ENCODE results near the gene OR2A5. TPM values are rescaled to one million over a fixed set of nuclear protein-coding genes. Genes with fewer than 3 reads are reported as not detected.

Gene OR2A5
- total RNA-seq, 1 experiment from 2014 or later: not detected

- RAD21 ChIA-PET (ENCODE audit: low non-redundant PET in 1 of 2, low total read pairs in 2 of 2, uncharacterized antibody in 2 of 2, unreplicated experiment in 2 of 2): no interaction called here
- Histone ChIP-seq H3K27me3 (ENCODE audit: insufficient read depth, low read length) (no peaks in the 10 kb centered on the region), H3K4me2 (ENCODE audit: low read length) (no peak overlapping the region), H3K27ac (ENCODE audit: low read depth, low read length) (no peak overlapping the region), H2AFZ (ENCODE audit: low read depth, low read length, poor library complexity, severe bottlenecking) (no peak overlapping the region), H3K9ac (ENCODE audit: low read length) (no peak overlapping the region), H3K4me3 (replicated peaks in 1 of 2; ENCODE audit: low read depth in 1 of 2, low read length in 2 of 2) (no peak overlapping the region), H3K79me2 (ENCODE audit: insufficient read depth, low read length) (no peaks in the 10 kb centered on the region), H4K20me1 (ENCODE audit: insufficient read depth) (no peaks in the 10 kb centered on the region), H3K36me3 (ENCODE audit: control insufficient read depth in 1 of 2, insufficient read depth in 2 of 2, low read length in 2 of 2) (no peaks in the 10 kb centered on the region), H3K9me2 (ENCODE audit: insufficient read depth) (no peaks in the 10 kb centered on the region), H3K9me3 (ENCODE audit: control insufficient read depth in 1 of 2, insufficient read depth in 1 of 2, low read depth in 1 of 2, low read length in 2 of 2) (no peaks in the 10 kb centered on the region), H3K4me1 (ENCODE audit: control insufficient read depth in 1 of 2, insufficient read depth in 2 of 2, low read length in 2 of 2) (no peaks in the 10 kb centered on the region)
- CTCF ChIA-PET: no interaction called here
- intact Hi-C loops (cut with micrococcal nuclease): no loop called here
- no peak for DNase-seq (ENCODE audit: low read depth, low spot score)
- ATAC-seq: no peak
- no TSS peak for BruUV-seq (replicated peaks)
- TF ChIP-seq FOSL1 (IDR thresholded peaks at IDR 0.05; ENCODE audit: low read depth) (no peak), SRF (IDR thresholded peaks at IDR 0.05; ENCODE audit: low read depth) (no peak)
- POLR2A ChIA-PET: no interaction called here
These were observed 11.2 kb upstream of the OR2A5 start for GRCh38 chr7:144037414-144038035.

GRCh38 chr7:144038887-144039286, 9.9 kb upstream of the OR2A5 start:
- Histone ChIP-seq H3K4me3 (replicated peaks in 1 of 2; ENCODE audit: low read depth in 1 of 2, low read length in 2 of 2) (no peak overlapping the region), H3K36me3 (ENCODE audit: control insufficient read depth in 1 of 2, insufficient read depth in 2 of 2, low read length in 2 of 2) (no peaks in the 10 kb centered on the region), H3K9ac (ENCODE audit: low read length) (no peak overlapping the region), H3K9me3 (ENCODE audit: control insufficient read depth in 1 of 2, insufficient read depth in 1 of 2, low read depth in 1 of 2, low read length in 2 of 2) (no peaks in the 10 kb centered on the region), H3K79me2 (ENCODE audit: insufficient read depth, low read length) (no peaks in the 10 kb centered on the region), H3K27ac (ENCODE audit: low read depth, low read length) (no peak overlapping the region), H4K20me1 (ENCODE audit: insufficient read depth) (no peaks in the 10 kb centered on the region), H3K4me1 (ENCODE audit: control insufficient read depth in 1 of 2, insufficient read depth in 2 of 2, low read length in 2 of 2) (no peaks in the 10 kb centered on the region), H3K9me2 (ENCODE audit: insufficient read depth) (no peaks in the 10 kb centered on the region), H3K4me2 (ENCODE audit: low read length) (no peak overlapping the region), H2AFZ (ENCODE audit: low read depth, low read length, poor library complexity, severe bottlenecking) (no peak overlapping the region), H3K27me3 (ENCODE audit: insufficient read depth, low read length) (no peaks in the 10 kb centered on the region)
- ChIA-PET RAD21 (ENCODE audit: low non-redundant PET in 1 of 2, low total read pairs in 2 of 2, uncharacterized antibody in 2 of 2, unreplicated experiment in 2 of 2) (no interaction called here), CTCF (interaction anchor here (1.2 kb wide), 1 partner anchor 89 kb away, joined by 3 read pairs; no protein-coding TSS in a partner anchor), POLR2A (no interaction called here)
- no TSS peak for BruUV-seq (replicated peaks)
- intact Hi-C loops (cut with micrococcal nuclease): no loop called here
- DNase-seq (ENCODE audit: low read depth, low spot score) (no peak), ATAC-seq (no peak)
- TF ChIP-seq ZBTB33 (IDR thresholded peaks at IDR 0.05; ENCODE audit: extremely low read depth, insufficient replicate concordance, low read length) (no peak), CEBPB (IDR thresholded peaks at IDR 0.05; ENCODE audit: low read depth) (no peak), SP1 (IDR thresholded peaks at IDR 0.05; ENCODE audit: low read depth) (no peak), MAX (IDR thresholded peaks at IDR 0.05) (no peak), FOSL1 (IDR thresholded peaks at IDR 0.05; ENCODE audit: low read depth) (no peak), POLR2A (IDR thresholded peaks at IDR 0.05; ENCODE audit: borderline replicate concordance, extremely low read depth, insufficient read depth, insufficient read length) (no peak), EZH2 (IDR thresholded peaks at IDR 0.05) (no peak), YY1 (IDR thresholded peaks at IDR 0.05; ENCODE audit: extremely low read depth, insufficient replicate concordance, low read depth, low read length) (no peak), EGR1 (IDR thresholded peaks at IDR 0.05; ENCODE audit: low read depth) (no peak), CTCF (IDR thresholded peaks at IDR 0.05 in 2 of 3, conservative IDR thresholded peaks at IDR 0.05 in 1 of 3; ENCODE audit: borderline replicate concordance in 1 of 3, insufficient read depth in 1 of 3, low read depth in 2 of 3, low read length in 2 of 3) (no peak), REST (IDR thresholded peaks at IDR 0.05; ENCODE audit: low read depth) (no peak)

Measured in HCT116 (cell line).